T47D (cell line): ENCODE data around the gene MYZAP.
A peak's percentile ranks its signal among the peaks of the same experiment; 100 is the strongest.

Experiments used
- DNase-seq, 2 experiments: peaks; one replicate each; pipeline versions ENCODE4 v3.0.0 to v3.0.0-alpha.2; 2011 to 2012; ENCODE audit warnings: low read depth in 1 of 2, low spot score in 1 of 2
- JUND ChIP-seq: IDR thresholded peaks from 2 replicates; pipeline ENCODE4 v1.6.1; 2012; ENCODE audit warnings: low read depth
- in situ Hi-C: cut with HindIII; loops from 2 replicates; pipeline ENCODE4 v1.10.0; 2016; ENCODE audit warnings: low sequenced_read_pairs, low pct_unique_long_range_greater_than_20kb

Gene MYZAP

DNA sequence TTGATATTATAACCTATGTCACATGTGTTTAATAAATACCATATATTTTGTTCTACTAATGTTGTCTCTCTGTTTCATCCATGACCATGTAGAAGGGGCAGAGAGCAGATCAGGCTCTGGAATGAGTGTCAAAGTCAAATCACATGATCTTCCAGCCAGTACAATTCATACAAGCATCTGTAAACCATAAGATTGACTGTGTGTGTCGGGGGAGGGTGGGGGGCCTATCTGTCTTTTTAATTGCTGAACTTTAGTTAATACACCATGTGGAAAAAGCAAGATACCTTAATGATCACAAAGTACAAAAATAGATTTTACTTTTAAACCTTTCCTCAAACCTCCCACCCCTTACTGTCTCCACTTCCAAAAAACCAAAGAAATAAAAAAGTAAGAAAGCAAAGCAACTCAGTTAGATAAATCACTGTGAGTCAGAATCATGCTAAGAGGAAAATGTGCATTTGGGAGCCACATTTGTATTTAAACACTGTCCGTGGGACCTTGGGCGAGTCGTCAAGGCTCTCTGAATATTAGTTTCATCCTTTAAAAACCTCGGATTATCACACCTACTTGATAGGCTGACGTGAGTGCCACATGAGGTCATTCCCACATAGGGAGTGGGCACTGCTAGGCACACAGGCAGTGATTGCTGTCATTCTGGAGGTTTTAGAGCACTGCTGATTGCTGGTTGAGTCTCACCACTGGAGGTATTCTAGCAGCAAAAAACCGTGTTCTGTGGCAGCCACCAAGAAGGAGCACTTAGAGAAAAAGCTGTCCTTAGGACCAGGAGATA lies 93.8 kb downstream of the MYZAP start:
- no peak for DNase-seq
- no peak for TF ChIP-seq JUND
- in situ Hi-C loops = no loop called here

- in situ Hi-C loops = no loop called here
- TF ChIP-seq JUND = no peak
- DNase-seq = no peak
Measured at GRCh38 chr15:57686657-57687056, 95.0 kb downstream of the MYZAP start.

DNA sequence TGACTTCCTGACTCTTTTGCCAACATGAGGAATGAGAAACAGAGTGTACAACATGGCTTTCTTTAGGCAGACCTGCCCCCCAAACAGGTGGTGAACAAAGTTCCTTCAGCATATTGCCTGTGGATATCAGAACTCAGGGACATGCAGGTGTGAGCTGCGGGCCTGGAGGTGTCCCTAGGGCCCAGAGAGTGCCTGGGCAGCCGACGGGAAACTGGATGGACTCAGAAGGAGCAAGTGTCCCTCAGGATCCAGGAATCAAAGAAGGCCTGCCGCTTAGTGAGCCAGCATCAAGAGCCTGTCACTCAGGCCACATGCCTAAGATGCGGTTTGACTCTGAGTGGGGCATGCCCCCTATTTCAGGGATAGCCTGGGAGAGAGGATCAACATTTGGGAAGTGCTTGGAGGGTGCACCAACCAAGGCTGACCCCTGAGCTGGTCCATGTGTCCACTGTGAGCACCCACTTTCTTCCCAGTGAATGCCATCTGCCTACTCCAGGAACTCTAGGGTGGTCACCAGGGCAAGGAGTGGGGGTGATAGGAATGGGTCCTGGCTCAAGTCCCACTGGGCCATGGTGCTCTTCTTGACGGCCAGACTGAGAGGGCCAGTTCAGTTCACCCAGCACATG lies 98.8 kb downstream of the MYZAP start:
- TF ChIP-seq JUND = no peak

GRCh38 chr15:57691082-57691481 lies 99.4 kb downstream of the MYZAP start:
- no peak for DNase-seq
- in situ Hi-C loops = no loop called here
- no peak for TF ChIP-seq JUND

More for the DNA sequence above, 98.8 kb downstream of the MYZAP start:
- DNase-seq = no peak
- in situ Hi-C loops = no loop called here

DNA sequence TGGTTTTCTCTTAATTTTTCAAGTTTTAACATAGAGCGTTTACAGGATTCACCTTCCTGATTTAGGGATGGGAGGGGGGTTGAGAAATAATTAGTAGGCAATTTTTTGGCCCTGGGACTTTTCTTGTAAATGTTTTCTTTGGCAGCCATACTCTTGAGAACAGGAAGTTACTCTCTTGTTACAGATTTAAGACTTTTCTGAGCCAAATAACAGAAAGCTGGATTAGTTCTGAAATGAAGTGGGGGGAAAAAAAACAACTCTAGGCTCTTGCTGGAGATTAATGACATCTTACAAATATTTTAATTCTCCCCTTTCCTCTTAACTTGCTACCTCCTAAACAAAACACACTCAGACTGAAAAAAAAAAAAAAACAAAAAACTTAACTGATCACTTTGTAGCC lies 101.0 kb downstream of the MYZAP start:
- DNase-seq = no peak
- no peak for TF ChIP-seq JUND
- in situ Hi-C loops = no loop called here

- in situ Hi-C loops = no loop called here
- DNase-seq = no peak
- no peak for TF ChIP-seq JUND
Measured at GRCh38 chr15:57694279-57694678, 102.6 kb downstream of the MYZAP start.

DNA sequence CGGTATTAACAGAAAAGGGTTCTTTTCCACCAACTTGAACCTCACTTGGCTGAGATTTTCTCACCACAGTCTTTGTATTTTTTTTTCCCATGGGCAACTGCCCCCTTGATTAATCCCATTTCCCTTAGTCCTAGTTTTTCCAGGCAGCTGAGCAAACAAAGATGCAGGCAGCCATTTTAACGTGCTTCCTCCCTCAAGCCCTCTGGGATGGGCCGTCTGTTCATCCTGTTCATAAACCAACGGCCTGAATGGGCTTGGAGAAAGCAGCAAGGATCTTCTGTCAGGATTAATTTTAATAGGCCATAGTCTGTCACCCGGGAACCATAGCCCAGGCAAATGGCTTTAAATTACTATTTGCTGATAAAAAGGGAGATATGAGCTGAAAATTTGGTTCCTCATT lies 104.4 kb downstream of the MYZAP start:
- in situ Hi-C loops = no loop called here
- no peak for TF ChIP-seq JUND
- peak in 1 of 2 experiments; percentile 40 for DNase-seq

DNA sequence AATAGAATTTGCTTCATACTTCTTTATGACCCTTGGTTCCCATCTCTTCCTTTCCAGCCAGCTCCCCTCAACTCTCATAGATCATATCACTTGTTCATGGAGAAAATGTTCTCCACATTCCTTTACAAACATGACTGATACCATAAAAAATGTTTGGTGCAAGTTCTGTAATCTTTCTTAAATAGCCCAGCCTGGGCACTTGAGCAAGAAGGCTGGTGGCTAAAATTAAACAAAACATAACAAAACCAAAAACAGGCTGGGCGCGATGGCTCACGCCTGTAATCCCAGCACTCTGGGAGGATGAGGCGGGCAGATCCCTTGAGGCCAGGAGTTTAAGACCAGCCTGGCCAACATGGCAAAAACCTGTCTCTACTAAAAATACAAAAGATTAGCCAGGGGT lies 105.9 kb downstream of the MYZAP start:
- in situ Hi-C loops = no loop called here
- no peak for DNase-seq
- TF ChIP-seq JUND = no peak

DNA sequence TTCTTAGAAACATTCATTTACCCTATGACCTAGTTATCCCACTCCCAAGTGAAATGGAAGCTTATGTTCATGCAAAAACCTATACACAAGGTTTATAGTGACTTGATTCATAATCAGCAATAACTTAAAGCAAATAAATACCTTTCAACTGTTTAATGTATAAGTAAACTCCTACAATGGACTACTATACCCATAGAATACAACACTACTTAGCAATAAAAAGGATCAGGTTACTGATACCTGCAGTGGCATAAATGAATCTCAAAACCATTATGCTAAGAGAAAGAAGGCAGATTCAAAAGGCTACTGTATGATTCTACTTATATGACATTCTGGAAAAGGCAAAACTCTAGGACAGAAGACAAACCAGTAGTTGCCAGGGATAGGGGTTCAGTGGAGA lies 106.5 kb downstream of the MYZAP start:
- in situ Hi-C loops = no loop called here
- no peak for TF ChIP-seq JUND
- DNase-seq = no peak

DNA sequence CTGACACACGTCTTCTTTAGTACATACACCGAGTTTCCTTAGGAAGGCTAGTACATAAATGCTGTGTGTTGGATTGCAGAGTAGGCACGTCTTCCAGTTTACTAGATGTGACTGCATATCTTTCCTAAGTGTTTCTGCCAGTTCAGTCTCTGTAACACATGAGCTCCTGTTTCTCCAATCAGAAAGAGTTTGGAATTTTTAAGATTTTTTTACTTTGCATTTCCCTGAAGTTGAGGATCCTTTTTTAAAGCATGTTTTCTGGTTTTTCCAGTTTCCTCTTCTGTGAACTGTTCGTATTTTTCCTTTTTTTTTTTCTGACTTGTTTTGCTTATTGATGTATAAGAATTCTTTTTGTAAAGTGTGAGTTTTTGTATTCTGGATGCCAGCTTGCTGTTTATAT lies 107.3 kb downstream of the MYZAP start:
- no peak for TF ChIP-seq JUND
- DNase-seq = no peak
- in situ Hi-C loops = no loop called here

- in situ Hi-C loops = no loop called here
- peak in 1 of 2 experiments; percentile 30 for DNase-seq
- no peak for TF ChIP-seq JUND
Measured at GRCh38 chr15:57703387-57703786, 111.7 kb downstream of the MYZAP start.

DNA sequence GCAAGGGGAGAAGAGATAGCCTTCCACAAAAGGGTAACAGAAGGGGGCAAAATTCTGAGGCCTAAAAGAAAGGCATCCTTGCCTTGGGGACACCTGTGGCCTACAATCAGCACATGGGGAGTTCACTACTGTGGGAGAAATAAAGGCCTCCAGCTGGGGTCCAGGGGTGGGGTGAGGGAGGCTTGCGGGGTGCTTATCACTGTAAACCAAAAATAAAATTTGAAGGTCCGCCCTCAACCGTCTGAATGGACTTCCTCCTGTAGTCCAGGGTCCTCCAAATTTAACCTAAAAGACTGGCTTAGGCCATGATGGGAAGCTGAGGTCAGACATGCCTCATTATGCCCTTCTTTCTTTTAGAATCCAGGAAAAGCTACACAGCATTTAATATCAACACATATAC lies 112.7 kb downstream of the MYZAP start:
- in situ Hi-C loops = no loop called here
- no peak for TF ChIP-seq JUND
- no peak for DNase-seq

- no peak for DNase-seq
- in situ Hi-C loops = no loop called here
- TF ChIP-seq JUND = no peak
Measured at GRCh38 chr15:57705746-57706404, 114.2 kb downstream of the MYZAP start.
